GM21529 (cell line): ENCODE results near the gene MPL.

Source experiments
- ATAC-seq: cut with Tn5 transposase; IDR thresholded peaks from one replicate; pipeline ENCODE4 v1.9.1; 2021; ENCODE audit not compliant: unreplicated experiment

Gene MPL

DNA sequence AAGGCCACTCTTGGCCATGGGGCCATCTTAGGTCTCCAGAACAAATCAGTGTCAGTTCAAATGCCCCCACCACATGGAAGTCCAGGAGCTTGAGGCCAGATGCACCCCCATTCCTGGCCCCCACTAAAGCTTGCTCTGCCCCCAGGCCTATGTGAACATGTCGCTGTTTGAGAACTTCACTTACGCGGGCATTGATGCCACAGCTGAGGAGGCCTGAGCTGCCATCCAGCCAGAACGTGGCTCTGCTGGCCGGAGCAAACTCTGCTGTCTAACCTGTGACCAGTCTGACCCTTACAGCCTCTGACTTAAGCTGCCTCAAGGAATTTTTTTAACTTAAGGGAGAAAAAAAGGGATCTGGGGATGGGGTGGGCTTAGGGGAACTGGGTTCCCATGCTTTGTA is 15.1 kb upstream of the MPL start:
- ATAC-seq = no peak

DNA sequence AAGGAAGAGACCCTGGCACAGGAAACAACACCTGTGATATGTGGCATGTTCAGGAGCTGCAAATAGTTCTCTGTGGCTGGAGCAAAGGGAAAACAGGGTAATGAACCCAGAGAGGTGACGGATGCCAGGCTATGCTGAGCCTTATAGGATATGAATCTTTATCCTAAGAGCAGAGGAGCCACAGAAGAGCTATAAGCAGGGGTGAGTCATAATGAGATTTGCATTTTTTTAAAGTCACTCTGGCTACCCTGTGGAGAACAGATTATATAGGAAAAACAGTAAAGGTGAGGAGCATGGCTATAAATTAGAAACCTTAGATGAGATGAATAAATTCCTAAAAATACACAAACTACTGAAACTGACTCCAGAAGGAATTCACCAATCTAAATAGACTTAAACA is 12.8 kb upstream of the MPL start:
- ATAC-seq = no peak

DNA sequence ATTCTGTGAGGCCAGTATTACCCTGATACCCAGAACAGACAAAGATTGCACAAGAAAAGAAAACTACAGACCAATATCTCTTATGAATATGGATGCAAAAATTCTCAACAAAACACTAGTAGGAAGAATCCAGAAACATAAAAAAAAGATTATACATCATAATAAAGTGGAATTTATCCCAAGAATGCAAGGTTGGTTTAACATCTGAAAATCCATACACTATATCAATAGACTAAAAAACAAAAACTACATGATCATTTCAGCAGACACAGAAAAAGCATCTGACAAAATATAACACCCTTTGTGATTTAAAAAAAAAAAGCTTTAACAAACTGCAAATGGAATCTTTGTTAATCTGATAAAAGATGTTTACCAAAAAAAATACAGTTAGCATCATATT is 12.2 kb upstream of the MPL start:
- ATAC-seq = no peak

DNA sequence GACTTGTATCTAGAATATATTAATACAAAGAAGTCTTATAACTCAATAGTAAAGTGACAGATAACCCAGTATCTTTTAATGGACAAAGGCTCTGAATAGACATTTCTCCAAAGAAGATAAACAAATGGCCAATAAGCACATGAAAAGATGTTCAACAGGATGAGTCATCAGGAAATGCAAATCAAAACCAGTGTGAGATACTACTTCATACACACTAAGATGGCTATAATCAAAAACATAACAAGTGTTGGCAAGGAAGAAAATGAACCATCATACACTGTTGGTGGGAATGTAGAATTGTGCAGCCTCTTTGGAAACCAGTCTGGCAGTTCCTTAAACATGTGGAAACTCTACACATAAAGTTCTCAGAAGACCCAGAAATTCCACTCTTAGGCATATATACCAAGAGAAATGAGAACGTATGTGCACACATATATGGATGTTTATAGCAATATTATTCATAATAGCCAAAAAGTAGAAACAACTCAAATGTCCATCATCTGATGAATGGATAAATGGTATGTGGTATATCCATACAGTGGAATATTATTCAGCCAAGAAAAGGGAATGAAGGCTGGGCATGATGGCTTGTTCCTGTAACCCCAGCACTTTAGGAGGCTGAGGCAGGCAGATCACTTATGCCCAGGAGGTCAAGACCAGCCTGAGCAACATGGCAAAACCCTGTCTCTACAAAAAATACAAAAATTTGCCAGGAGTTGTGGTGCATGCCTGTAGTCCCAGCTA is 9.9 kb upstream of the MPL start:
- no peak for ATAC-seq

DNA sequence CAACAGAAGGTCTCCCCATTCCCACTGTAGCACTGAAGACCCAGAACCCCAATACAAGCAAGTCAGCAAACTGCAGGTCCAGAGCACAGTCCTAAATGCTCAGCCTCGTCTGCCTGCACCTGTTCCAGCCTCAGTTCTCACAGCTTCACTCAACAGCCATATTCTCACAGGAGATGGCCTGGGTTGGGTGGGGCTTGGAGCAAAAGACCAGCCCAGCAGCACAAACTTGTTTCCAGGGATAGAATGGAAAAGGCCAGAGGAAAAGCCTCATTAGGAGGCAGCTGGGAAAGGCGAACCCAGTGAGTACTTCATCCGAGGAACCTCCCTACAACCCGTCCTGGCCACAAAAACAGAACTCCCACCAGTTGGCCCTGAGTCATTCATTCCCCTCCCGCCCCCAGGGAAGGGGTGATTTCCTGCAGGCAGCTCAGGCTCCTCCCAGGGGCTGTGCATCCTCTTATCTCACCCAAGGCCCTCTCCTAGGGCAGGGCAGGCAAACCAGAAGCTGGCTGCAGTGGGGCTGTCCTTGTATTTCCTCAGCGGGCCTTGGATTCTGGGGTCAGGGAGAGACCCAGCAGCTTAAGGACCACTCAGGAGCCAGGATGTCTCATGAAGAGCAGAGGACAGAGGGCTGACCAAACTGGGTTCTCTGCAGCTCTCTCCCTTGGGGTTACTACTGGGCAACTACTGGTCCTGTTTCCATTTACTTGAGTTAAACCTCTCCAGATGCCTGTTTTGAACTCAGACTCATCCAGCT is 7.4 kb upstream of the MPL start:
- peak; percentile 71 for ATAC-seq

DNA sequence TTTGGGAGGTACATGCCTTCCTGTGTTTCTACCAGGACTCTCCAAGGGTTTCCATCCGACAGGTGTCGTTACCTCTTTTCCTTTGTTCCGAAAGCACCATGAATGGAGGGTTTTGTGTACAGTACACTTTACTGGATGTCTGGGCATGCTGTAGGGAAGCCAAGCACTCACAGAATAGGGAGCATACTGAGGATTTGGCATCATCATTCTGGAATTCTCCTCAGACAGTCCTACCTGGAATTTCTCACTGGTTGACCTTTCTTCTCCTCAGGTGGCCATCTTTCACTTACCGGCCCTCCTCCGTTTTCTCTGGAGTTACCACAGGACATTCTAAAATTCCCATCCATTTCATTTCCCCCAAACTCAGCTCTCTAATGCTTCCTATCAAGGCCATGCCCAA is 5.9 kb upstream of the MPL start:
- ATAC-seq = no peak

DNA sequence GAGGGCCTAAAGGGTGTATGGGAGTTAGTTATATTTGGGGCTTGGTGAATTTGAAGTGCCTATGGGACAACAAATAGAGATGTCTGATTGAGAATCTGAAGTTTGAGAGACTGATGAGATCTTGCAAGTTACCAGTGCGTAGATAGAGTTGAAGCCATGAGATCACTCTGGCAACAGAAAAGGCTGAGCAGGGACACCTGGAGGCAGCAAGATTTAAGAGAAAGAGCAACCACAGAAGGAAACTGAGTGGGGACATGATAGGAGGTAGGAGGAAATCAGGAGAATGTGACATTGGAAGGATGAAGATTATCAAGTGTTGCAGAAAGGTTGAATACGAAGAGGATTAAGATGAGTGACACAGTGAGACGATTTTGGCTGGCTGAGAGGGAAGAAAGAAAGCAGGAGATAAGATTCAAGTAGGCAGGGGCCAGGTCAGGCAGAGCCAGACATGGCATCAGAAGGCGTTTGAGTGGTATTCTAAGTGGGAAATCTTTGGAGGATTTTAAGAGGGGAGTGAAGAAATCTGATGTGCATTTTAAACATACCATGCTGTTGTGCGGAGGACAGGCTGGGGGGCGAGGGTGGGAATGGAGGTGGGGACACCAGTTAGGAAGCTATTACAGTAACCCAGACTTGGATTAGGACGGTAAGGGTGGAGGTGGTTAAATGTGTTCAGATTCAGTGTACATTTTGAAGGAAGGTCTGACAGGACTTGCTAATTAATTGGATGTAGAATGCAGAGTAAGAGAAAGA is 3.0 kb upstream of the MPL start:
- ATAC-seq = no peak

DNA sequence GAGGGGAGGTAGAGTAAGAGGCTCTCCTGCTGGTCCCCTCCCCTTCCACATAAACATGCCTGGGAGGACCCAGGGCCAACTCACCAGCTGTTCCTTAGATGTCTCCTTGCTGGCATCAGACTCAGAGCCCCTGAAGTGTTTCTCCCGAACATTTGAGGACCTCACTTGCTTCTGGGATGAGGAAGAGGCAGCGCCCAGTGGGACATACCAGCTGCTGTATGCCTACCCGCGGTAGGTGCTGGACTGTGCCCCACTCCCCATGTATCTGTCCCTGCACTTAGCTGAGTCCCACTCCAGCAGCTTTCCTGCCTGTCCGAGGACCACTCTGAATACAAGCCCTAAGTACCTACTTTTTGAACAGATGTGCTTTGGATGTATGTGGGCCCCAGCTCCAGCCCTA is 383 bp downstream of the MPL start:
- ATAC-seq = no peak

DNA sequence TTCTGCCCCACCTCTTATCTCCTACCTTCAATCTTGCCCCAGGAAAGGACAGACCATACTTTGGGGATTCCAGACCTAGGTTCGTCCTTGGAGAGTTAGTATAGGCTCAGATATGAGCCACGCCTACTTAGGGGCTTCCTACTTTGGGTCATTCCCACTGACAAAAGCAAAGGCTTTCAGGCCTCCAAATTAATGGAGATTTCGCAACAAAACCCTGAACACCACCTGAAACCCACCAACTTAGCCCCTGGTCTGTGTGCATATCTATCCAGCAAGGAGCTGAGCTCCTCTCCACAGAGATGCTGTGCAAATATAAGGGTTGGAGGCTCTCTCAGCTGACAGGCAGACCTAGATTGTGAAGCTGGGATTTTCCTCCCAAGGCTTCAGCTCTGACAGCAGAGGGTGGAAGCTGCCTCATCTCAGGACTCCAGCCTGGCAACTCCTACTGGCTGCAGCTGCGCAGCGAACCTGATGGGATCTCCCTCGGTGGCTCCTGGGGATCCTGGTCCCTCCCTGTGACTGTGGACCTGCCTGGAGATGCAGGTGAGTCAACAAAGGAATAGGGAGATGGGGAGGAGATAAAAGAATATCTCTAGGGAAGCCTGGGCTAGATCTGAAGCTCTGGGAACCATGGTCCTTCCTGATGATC is 2.1 kb downstream of the MPL start:
- ATAC-seq = no peak

DNA sequence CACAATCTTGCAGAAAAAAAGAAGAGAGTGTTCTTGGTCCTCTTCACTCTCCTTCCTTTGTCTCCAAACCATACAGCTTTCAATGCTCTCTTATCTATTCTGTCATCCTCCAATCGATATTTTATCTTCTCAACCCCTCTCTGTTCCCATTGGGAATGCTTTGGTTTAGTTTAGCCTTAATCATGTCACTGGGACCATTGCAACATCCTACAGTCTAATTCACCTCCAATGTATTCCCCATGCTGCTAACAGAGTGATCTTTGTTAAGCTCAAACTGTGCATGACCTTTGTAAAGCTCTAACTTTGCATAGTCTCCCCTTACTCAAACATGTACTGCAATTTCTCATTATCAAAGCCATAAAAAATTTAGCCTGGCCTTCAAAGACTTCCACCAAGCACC is 2.9 kb downstream of the MPL start:
- no peak for ATAC-seq

DNA sequence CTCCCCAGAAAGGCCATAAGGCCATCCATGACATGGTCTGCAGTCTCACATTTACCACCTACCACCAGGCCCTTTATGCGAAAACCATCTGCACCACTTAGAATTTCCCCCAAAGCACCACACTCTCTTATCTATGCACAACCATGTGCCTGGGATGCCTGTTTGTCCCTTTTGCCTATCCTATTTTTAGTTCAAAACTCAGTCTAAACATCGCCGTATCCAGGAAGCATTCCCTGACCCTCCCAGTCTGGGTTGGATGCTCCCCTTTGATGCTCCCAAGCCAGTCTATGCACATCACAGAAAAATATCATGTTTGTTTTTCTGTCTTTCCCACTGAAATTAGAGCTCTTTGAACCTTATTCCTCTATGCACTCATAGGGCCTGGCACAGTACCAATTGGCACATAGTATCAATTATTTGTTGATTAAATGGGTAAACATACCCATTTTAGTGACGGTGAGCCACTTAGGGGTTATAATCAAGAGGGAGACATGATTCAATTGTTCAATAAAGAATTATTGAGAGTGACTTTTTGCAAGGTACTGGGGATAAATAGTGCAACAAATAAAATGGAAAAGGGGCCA is 6.7 kb downstream of the MPL start:
- no peak for ATAC-seq

DNA sequence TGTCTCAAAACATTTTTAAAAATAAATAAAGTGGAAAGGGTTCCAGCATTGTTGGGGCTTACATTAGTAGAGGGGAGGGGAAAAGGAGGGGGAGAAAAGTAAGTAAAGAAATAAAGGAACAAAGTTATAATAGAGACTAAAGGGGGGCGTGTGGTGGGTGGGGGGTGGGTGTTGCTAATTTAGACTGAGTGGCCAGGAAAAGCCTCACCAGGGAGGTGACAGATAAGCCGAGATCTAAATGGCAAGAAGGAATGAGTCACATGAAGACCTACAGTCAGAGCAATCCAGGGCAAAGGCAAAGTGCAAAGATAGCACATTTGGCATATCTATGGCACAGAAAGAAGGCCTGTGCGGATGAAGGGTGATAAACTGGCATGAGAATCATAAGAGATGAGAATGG is 7.5 kb downstream of the MPL start:
- no peak for ATAC-seq

DNA sequence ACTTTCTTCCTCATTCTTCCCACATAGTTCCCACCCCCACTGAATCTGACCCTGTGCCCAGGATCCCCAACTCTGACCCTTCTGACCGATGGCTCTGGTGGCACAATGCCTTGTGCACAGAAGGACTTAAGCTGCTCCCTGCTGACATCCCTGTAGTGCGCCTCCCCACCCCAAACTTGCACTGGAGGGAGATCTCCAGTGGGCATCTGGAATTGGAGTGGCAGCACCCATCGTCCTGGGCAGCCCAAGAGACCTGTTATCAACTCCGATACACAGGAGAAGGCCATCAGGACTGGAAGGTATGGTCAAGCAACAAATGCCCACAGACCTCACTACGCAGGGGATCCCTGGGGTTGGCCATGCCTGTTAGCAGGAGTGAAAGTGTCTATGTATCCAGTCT is 9.0 kb downstream of the MPL start:
- ATAC-seq = no peak

DNA sequence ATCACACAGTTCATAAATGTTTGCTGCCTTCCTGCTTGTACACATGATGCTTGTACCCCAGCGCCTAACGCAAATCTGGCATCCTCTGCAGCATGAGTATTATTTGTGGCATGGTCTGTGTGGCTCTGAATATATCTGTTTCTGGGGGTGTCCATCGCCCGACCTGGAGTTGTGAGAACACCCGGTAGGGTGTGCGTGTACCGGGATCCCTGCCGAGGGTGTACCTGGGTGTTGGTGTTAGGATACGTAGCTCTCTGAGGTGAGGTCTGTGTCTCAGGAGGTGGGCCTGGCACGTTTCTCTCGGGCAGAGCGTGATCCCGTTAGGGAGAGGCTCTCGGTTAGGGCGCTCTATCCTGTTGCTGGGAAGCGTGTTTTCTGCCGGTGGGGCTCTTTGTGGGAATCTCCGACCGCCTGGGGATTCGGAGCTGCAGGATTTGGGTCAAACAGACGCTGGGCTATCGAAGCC is 10.8 kb downstream of the MPL start:
- no peak for ATAC-seq

DNA sequence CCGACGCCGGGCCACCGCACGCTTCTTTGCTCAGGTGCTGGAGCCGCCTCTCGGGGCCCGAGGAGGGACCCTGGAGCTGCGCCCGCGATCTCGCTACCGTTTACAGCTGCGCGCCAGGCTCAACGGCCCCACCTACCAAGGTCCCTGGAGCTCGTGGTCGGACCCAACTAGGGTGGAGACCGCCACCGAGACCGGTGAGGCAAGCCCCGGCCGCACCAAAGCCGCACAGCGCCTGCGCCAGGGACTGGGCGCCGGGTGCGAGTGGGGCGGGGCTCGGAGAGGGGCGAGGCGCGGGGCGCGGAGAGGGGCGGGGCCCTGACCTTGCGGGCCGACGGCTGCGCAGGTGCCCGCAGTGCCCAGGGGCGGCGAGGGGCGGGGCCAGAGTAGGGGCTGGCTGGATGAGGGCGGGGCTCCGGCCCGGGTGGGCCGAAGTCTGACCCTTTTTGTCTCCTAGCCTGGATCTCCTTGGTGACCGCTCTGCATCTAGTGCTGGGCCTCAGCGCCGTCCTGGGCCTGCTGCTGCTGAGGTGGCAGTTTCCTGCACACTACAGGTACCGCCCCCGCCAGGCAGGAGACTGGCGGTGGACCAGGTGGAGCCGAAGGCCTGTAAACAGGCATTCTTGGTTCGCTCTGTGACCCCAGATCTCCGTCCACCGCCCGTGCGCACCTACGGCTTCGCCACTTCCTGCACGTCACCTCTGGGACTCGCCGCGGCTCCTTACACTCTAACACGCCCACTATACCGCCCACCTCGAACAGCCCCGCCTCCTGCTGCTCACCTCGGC is 11.4 kb downstream of the MPL start:
- ATAC-seq = no peak

DNA sequence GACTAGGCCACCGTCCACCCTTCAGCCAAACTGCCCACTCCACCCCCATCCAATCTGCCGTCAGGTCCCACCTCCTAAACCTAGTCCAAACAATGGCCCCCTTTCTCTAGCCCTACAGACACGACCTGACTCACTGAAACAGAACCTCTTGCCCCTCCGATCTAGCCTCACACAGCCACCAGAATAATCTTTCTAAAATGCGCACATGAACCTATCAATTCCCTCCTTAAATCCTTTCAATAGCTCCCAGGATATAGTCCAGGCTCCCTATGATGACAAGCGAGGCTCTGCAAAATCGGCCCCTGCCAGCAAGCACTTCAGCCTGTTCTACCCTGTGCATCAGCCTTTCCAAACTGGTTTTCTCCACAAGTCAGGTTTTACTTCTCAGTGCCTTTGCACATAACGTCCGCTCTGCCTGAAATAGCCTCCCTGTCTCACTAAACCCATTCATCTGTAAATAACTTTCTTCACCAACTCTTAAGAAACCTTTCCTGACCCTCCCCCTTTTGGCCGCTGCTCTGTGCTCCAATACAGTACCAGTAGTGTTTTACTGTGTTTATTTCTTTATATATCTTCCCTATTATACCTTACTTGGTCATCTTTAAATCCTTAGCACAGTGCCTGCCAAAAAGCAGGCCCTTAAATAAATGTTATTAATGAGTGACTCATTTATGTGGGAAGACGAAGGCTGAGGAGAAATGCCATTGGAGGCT is 12.1 kb downstream of the MPL start:
- ATAC-seq = no peak

DNA sequence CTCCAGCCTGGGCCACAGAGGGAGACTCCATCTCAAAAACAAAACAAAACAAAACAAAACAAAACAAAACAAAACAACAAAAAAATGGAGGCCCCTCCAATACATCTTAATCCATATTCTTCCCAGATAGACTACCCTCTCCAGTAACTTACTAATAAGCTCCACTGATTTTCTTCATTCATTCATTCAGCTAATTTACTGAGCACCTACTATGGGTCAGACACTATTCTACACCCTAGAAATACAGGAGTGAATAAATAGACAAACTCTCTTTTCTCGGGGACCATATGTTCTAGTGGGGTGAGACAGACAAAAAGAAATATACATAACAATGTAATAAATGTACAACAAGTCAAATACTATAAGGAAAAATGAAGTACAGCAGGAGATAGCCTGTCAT is 13.4 kb downstream of the MPL start:
- ATAC-seq = no peak

DNA sequence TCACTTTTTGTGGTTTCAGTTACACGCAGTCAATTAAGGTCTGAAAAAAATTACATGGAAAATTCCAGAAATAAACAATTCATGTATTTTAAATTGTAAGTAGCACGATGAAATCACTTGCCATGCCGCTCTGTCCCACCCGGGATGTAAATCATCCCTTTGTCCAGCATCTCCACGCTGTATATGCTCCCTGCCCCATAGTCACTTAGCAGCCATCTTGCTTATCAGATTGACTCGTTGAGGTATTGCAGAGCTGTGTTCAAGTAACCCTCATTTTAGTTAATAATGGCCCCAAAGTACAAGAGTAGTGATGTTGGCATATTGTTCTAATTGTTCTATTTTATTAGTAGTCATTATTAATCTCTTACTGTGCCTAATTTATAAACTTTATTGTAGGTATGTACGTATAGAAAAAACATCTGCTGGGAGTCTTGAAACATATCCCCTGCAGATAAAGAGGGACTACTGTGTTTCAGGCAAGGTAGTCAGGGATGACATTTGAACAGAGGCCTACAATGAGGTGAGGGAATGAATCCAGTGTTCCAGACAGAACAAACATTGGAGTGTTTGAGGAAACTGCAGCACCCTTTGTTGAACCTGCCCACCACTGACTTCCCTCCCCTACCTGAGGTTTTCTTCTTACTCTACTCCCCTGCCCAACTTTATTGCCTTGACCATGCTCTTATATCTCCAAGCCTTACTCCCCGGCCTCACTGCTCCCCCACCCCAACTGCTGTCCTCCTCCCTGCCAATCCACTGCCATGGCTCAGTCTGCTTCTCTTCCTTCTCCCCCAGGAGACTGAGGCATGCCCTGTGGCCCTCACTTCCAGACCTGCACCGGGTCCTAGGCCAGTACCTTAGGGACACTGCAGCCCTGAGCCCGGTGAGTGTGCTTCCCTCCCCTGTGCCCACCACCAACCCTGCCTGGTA is 14.1 kb downstream of the MPL start:
- no peak for ATAC-seq

DNA sequence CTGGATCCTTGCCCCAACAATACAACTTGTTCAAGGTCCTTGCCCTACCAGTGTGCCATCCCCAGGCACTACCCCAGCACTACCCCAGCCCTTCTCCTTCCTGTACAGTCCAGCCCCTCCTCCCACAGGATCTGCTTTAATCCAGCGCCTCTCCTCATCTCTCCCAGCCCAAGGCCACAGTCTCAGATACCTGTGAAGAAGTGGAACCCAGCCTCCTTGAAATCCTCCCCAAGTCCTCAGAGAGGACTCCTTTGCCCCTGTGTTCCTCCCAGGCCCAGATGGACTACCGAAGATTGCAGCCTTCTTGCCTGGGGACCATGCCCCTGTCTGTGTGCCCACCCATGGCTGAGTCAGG is 14.7 kb downstream of the MPL start:
- no peak for ATAC-seq
